Measurements from ENCODE around the gene PSMB9.
A peak's percentile ranks its signal among the peaks of the same experiment; 100 is the strongest.
"Not testable (repeated sequence)": the region's sequence is repeated elsewhere in the genome, so short reads cannot be mapped to it uniquely, and the experiment has no call there.

PSMB9 gene

DNA sequence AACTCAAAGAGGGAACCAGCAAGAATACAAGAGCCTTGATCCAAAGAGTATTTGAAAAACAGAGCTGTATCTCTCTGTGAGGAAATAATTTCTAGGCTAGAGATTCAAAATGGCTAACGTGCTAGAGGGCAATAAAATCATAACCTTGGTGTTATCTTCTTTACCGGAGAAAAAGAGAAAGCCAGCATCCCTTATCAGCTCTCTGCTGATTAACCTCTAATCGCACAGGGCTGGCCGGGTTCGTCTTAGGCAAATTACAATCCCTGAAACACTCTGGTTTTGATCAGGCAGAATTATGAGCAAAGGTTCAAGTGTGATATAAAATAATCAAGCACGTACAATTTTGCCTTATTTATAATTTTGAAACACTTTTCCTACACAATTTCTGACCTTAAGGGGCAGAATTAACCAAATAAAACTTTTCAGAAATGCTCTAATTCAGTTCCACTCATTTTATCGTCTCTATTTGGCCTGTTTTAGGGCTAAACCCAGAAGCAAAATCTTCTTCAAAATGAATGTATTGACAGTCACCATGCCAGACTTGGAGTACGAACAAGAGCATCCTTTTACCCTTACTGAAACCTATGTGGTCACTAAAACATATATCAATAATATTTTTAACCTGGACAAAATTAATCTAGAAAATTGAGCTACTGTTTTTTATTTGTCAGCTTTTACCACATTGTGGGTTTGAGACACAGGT is 13.7 kb downstream of the PSMB9 start:
- no peak for DNase-seq (ENCODE audit: low read depth)
- H3K4me3 ChIP-seq (ENCODE audit: control insufficient read depth, low read depth, low read length): no peak overlapping the region
- TF ChIP-seq, protein P1, sequence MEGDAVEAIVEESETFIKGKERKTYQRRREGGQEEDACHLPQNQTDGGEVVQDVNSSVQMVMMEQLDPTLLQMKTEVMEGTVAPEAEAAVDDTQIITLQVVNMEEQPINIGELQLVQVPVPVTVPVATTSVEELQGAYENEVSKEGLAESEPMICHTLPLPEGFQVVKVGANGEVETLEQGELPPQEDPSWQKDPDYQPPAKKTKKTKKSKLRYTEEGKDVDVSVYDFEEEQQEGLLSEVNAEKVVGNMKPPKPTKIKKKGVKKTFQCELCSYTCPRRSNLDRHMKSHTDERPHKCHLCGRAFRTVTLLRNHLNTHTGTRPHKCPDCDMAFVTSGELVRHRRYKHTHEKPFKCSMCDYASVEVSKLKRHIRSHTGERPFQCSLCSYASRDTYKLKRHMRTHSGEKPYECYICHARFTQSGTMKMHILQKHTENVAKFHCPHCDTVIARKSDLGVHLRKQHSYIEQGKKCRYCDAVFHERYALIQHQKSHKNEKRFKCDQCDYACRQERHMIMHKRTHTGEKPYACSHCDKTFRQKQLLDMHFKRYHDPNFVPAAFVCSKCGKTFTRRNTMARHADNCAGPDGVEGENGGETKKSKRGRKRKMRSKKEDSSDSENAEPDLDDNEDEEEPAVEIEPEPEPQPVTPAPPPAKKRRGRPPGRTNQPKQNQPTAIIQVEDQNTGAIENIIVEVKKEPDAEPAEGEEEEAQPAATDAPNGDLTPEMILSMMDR (conservative IDR thresholded peaks at IDR 0.05; ENCODE audit: control insufficient read depth, insufficient read depth, low read depth, low read length): no peak

DNA sequence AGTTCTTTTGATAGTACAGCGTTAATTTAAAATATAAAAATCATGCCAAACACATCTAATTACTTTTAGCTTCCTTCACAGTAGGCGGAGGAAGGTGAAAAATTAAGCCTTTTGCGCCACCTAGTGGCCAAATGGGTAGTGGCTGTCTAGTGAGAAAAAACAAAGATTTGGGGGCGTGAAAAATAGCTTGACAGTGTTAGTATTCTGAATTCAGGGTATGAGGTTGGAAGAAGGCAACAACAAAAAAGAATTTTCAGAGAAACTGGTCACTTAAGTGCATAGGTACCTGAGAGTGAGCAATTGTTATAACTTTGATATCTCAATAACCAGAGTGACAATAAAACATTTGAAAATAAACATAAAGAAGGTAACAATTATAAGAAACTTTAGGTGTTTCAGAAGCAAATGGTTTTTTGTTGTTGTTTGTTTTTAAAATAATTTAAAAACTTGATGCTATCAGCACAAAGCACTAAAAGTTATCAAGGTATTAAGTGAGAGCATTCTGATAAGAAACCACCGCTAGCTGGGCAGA is 14.3 kb downstream of the PSMB9 start:
- no peak overlapping the region for H3K4me3 ChIP-seq (ENCODE audit: control insufficient read depth, low read depth, low read length)
- DNase-seq (ENCODE audit: low read depth): peak; percentile 75

DNA sequence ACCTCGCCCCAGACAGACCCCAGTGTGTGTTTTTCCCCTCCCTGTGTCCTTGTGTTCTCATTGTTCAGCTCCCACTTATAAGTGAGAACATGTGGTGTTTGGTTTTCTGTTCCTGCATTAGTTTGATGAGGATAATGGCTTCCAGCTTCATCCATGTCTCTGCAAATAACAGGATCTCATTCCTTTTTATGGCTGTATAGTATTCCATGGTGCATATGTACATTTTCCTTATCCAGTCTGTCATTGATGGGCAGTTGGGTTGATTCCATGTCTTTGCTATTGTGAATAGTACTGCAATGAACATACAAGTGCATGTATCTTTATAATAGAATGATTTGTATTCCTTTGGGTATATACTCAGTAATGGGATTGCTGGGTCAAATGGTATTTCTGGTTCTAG is 20.0 kb downstream of the PSMB9 start:
- not testable (repeated sequence) for H3K4me3 ChIP-seq (ENCODE audit: control insufficient read depth, low read depth, low read length); DNase-seq (ENCODE audit: low read depth)

More for the DNA sequence above, 14.3 kb downstream of the PSMB9 start:
- TF ChIP-seq, protein P1 (conservative IDR thresholded peaks at IDR 0.05; ENCODE audit: control insufficient read depth, insufficient read depth, low read depth, low read length): peak; percentile 95

DNA sequence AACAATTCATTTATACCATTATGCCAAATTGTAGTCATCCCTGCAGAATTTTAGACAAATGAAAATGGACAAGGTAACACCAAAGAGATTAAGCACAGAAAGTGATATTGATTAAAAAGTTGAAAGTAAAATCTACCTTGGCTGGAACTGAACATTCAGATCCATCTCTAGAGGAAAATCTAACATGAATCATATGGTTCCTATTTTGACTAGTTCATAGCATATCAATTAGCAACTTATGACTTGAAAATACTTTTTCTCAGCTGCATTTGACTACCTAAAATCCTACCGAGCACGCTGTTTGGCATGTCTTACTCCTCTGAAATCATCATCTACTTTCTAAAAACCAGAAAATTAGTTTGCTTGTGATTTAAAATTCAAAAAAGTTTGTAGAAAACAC is 22.6 kb downstream of the PSMB9 start:
- TF ChIP-seq, protein P1 (conservative IDR thresholded peaks at IDR 0.05; ENCODE audit: control insufficient read depth, insufficient read depth, low read depth, low read length): no peak
- H3K4me3 ChIP-seq (ENCODE audit: control insufficient read depth, low read depth, low read length): no peak overlapping the region
- no peak for DNase-seq (ENCODE audit: low read depth)

DNA sequence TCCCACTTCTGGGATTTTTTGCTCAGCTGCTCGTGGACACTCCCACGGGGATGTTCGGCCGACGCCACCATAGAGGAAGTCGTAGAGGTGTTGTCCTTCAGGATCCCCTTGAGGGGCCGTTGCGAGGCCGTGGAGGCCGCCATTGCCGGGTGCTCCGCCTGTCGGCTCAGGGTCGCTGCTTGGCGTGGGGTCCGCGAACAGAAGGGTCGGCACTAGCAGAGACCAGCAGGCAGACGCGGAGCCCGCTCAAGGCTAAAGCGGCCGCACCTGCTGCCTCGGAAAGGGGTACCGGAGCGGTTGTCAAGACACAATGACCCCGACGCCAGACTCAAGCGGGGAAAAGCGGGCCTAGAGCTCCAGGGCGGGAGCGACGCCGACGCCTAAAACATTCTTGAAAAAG is 25.7 kb downstream of the PSMB9 start:
- no peak overlapping the region for H3K4me3 ChIP-seq (ENCODE audit: control insufficient read depth, low read depth, low read length)
- TF ChIP-seq, protein P1 (conservative IDR thresholded peaks at IDR 0.05; ENCODE audit: control insufficient read depth, insufficient read depth, low read depth, low read length): no peak

DNA sequence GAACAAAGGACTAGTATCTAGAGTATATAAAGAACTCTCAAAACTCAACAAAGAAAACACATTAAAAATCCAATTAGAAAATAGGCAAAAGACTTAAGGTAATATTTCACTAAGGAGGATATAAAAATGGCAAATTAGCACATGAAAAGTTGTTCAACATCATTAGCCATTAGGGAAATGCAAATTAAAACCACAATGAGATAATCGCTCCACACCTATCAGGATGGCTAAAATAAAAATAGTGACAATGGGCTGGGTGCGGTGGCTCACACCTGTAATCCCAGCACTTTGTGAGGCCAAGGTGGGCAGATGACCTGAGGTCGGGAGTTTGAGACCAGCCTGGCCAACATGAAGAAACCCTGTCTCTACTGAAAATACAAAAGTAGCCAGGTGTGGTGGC is 27.0 kb downstream of the PSMB9 start:
- H3K4me3 ChIP-seq (ENCODE audit: control insufficient read depth, low read depth, low read length); DNase-seq (ENCODE audit: low read depth): not testable (repeated sequence)

More for the DNA sequence above, 25.7 kb downstream of the PSMB9 start:
- DNase-seq (ENCODE audit: low read depth): no peak

DNA sequence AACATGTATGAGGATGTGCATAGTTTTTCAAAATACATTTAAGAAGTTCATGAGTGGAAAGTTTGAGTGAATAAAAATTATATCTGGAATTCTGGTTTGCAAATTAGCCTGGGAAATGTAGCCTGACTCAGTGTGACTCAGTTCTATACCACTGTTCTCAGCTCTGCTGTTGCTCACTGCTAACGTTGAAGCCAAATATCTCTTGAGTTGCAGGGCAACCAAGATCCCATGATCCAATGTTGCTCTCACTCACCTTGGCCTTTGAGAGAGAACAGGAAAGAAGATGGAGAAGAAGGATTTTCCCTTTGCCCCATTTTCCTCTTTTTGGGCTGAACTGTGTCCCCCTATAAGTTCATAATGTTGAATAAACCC is 28.9 kb downstream of the PSMB9 start:
- peak; percentile 86 for DNase-seq (ENCODE audit: low read depth)
- TF ChIP-seq, protein P1 (conservative IDR thresholded peaks at IDR 0.05; ENCODE audit: control insufficient read depth, insufficient read depth, low read depth, low read length): no peak
- no peak overlapping the region for H3K4me3 ChIP-seq (ENCODE audit: control insufficient read depth, low read depth, low read length)

DNA sequence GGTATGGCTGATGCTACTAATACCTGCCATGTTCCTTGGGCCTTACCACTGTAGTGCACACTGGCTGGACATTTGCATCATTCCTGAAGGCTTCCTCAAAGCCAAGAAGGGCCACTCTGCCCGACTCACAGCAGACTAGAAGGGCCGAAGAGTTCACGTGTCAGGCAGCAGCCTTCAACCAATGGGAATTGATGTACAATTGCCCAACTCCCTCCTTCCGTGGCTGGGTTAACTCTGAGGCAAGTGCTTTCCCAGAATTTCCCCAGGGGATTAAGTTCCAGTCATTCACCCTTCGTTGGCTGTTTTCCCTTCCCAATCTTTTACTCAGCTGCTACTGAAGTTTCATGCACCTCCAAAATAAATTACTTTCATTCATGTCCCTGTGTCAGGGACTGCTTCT is 29.8 kb downstream of the PSMB9 start:
- no peak overlapping the region for H3K4me3 ChIP-seq (ENCODE audit: control insufficient read depth, low read depth, low read length)
- DNase-seq (ENCODE audit: low read depth): peak; percentile 91
- TF ChIP-seq, protein P1 (conservative IDR thresholded peaks at IDR 0.05; ENCODE audit: control insufficient read depth, insufficient read depth, low read depth, low read length): no peak
